Measurements from ENCODE around the gene MBNL2. TPM values are rescaled to one million over a fixed set of nuclear protein-coding genes. Genes with fewer than 3 reads are reported as not detected.

MBNL2 gene
- total and polyA plus RNA-seq, 4 experiments from 2014 or later = 20.1 to 36.2 (median 28.3) TPM

GRCh38 chr13:97224544-97225300 lies 2.6 kb downstream of the MBNL2 start:
- peak overlapping the region; percentile 91 to 96 (median 94) for H3K4me3 Mint-ChIP-seq
- H3K4me1 ChIP-seq (ENCODE audit: insufficient read depth, low read length) = peaks cover 52% of the 10 kb centered on the region
- peak overlapping the region; percentile 90 for H3K27ac ChIP-seq (ENCODE audit: low read depth, low read length)
- H3K9me3 ChIP-seq (ENCODE audit: control insufficient read depth in 1 of 2, low read length in 2 of 2) = no peaks in the 10 kb centered on the region
- H3K4me1 Mint-ChIP-seq = peaks cover 35 to 67% (median 47%) of the 10 kb centered on the region in 4 donors
- DNase-seq = peak; percentile 64 to 78 (median 74)
- ChIA-PET CTCF (ENCODE audit: partially characterized antibody) (interaction anchor here (0.5 to 7.8 kb wide), 9 partner anchors 8 to 1752 kb away, joined by 3 to 72 read pairs (median 4); no protein-coding TSS in a partner anchor), POLR2A (ENCODE audit: partially characterized antibody) (interaction anchor here (0.6 to 7.0 kb wide), 8 partner anchors 9 to 1256 kb away, joined by 3 to 85 read pairs (median 6); partner anchors contain the start of gene RAP2A)
- H3K27ac Mint-ChIP-seq = peak overlapping the region; percentile 96 to 99 (median 98)
- no peaks in the 10 kb centered on the region for H3K27me3 Mint-ChIP-seq
- H3K36me3 Mint-ChIP-seq = peaks cover 5 to 21% of the 10 kb centered on the region in 2 donors
- peak overlapping the region; percentile 49 to 76 for H3K4me3 ChIP-seq (ENCODE audit: low read length in 2 of 2)
- no peaks in the 10 kb centered on the region for H3K27me3 ChIP-seq (ENCODE audit: insufficient read depth, low read length)
- H3K36me3 ChIP-seq (ENCODE audit: insufficient read depth, low read length) = no peaks in the 10 kb centered on the region
- H3K9me3 Mint-ChIP-seq = no peaks in the 10 kb centered on the region
- intact Hi-C loops (cut with micrococcal nuclease) = loop anchor here (2.0 to 5.0 kb wide), 4 partner anchors 14 to 753 kb away; no protein-coding TSS in a partner anchor

- Mint-ChIP-seq H3K4me1 (peaks cover 39 to 74% (median 53%) of the 10 kb centered on the region in 4 donors), H3K4me3 (peak overlapping the region; percentile 91 to 96 (median 94)), H3K27ac (peak overlapping the region; percentile 96 to 99 (median 98)), H3K36me3 (peaks cover 5 to 23% of the 10 kb centered on the region in 2 donors), H3K9me3 (no peaks in the 10 kb centered on the region), H3K27me3 (no peaks in the 10 kb centered on the region)
- Histone ChIP-seq H3K4me1 (ENCODE audit: insufficient read depth, low read length) (peaks cover 52% of the 10 kb centered on the region), H3K36me3 (ENCODE audit: insufficient read depth, low read length) (no peaks in the 10 kb centered on the region), H3K4me3 (ENCODE audit: low read length in 2 of 2) (peak overlapping the region in 1 of 2 donors; percentile 76), H3K27ac (ENCODE audit: low read depth, low read length) (peak overlapping the region; percentile 90), H3K27me3 (ENCODE audit: insufficient read depth, low read length) (no peaks in the 10 kb centered on the region), H3K9me3 (ENCODE audit: control insufficient read depth in 1 of 2, low read length in 2 of 2) (no peaks in the 10 kb centered on the region)
- CTCF ChIA-PET (ENCODE audit: partially characterized antibody) = interaction anchor here (0.5 to 7.8 kb wide), 6 partner anchors 11 to 1753 kb away, joined by 3 to 72 read pairs (median 3); no protein-coding TSS in a partner anchor
- POLR2A ChIA-PET (ENCODE audit: partially characterized antibody) = interaction anchor here (0.6 to 7.0 kb wide), 8 partner anchors 8 to 1951 kb away, joined by 3 to 85 read pairs (median 6); partner anchors contain the start of gene RAP2A
- intact Hi-C loops (cut with micrococcal nuclease) = loop anchor here (2.0 to 5.0 kb wide), 3 partner anchors 15 to 117 kb away; no protein-coding TSS in a partner anchor
- peak in 2 of 5 donors; percentile 17 to 26 for DNase-seq
Measured at GRCh38 chr13:97225533-97225932, 3.4 kb downstream of the MBNL2 start.

- H3K4me1 Mint-ChIP-seq = peaks cover 41 to 79% (median 56%) of the 10 kb centered on the region in 4 donors
- no peak for DNase-seq
- Histone ChIP-seq H3K9me3 (ENCODE audit: control insufficient read depth in 1 of 2, low read length in 2 of 2) (no peaks in the 10 kb centered on the region), H3K27me3 (ENCODE audit: insufficient read depth, low read length) (no peaks in the 10 kb centered on the region), H3K4me3 (ENCODE audit: low read length in 2 of 2) (peak overlapping the region in 1 of 2 donors; percentile 76), H3K4me1 (ENCODE audit: insufficient read depth, low read length) (peaks cover 52% of the 10 kb centered on the region), H3K27ac (ENCODE audit: low read depth, low read length) (peak overlapping the region; percentile 90), H3K36me3 (ENCODE audit: insufficient read depth, low read length) (no peaks in the 10 kb centered on the region)
- no peaks in the 10 kb centered on the region for H3K9me3 Mint-ChIP-seq
- intact Hi-C loops (cut with micrococcal nuclease) = loop anchor here (5.0 kb wide), 1 partner anchor 116 kb away; no protein-coding TSS in a partner anchor
- peak overlapping the region; percentile 91 to 96 (median 94) for H3K4me3 Mint-ChIP-seq
- ChIA-PET POLR2A (ENCODE audit: partially characterized antibody) (interaction anchor here (0.6 to 7.0 kb wide), 6 partner anchors 15 to 1950 kb away, joined by 3 to 85 read pairs (median 4); partner anchors contain the start of gene RAP2A), CTCF (ENCODE audit: partially characterized antibody) (interaction anchor here (0.5 to 7.8 kb wide), 8 partner anchors 8 to 122 kb away, joined by 3 to 72 read pairs (median 3); no protein-coding TSS in a partner anchor)
- peak overlapping the region; percentile 96 to 99 (median 98) for H3K27ac Mint-ChIP-seq
- H3K36me3 Mint-ChIP-seq = peaks cover 5 to 25% of the 10 kb centered on the region in 2 donors
- no peaks in the 10 kb centered on the region for H3K27me3 Mint-ChIP-seq
Measured at GRCh38 chr13:97226013-97226412, 3.9 kb downstream of the MBNL2 start.

GRCh38 chr13:97226788-97227627 lies 4.9 kb downstream of the MBNL2 start:
- H3K4me3 ChIP-seq (ENCODE audit: low read length in 2 of 2) = peak overlapping the region; percentile 17 to 30
- H3K27ac Mint-ChIP-seq = peak overlapping the region; percentile 96 to 99 (median 98)

GRCh38 chr13:97228850-97229521 lies 6.9 kb downstream of the MBNL2 start:
- POLR2A ChIA-PET (ENCODE audit: partially characterized antibody) = interaction anchor here (1.4 kb wide), 1 partner anchor 16 kb away, joined by 3 read pairs; no protein-coding TSS in a partner anchor
- CTCF ChIA-PET (ENCODE audit: partially characterized antibody) = interaction anchor here (1.0 to 7.8 kb wide), 3 partner anchors 9 to 202 kb away, joined by 3 to 72 read pairs (median 3); no protein-coding TSS in a partner anchor
- no peaks in the 10 kb centered on the region for H3K36me3 ChIP-seq (ENCODE audit: insufficient read depth, low read length)
- no peak for DNase-seq
- peaks cover 12 to 20% of the 10 kb centered on the region in 2 donors for H3K36me3 Mint-ChIP-seq
- H3K4me1 Mint-ChIP-seq = peaks cover 49 to 84% (median 67%) of the 10 kb centered on the region in 4 donors
- H3K27ac ChIP-seq (ENCODE audit: low read depth, low read length) = no peak overlapping the region
- H3K27ac Mint-ChIP-seq = peak overlapping the region in 2 of 7 donors; percentile 16 to 29
- H3K4me3 ChIP-seq (ENCODE audit: low read length in 2 of 2) = no peak overlapping the region
- intact Hi-C loops (cut with micrococcal nuclease) = loop anchor here (5.0 kb wide), 1 partner anchor 113 kb away; no protein-coding TSS in a partner anchor
- H3K4me3 Mint-ChIP-seq = peak overlapping the region in 1 of 8 donors; percentile 17
- no peaks in the 10 kb centered on the region for H3K9me3 ChIP-seq (ENCODE audit: control insufficient read depth in 1 of 2, low read length in 2 of 2)
- H3K9me3 Mint-ChIP-seq = no peaks in the 10 kb centered on the region
- peaks cover 42% of the 10 kb centered on the region for H3K4me1 ChIP-seq (ENCODE audit: insufficient read depth, low read length)
- no peaks in the 10 kb centered on the region for H3K27me3 Mint-ChIP-seq
- H3K27me3 ChIP-seq (ENCODE audit: insufficient read depth, low read length) = no peaks in the 10 kb centered on the region

More at GRCh38 chr13:97226788-97227627, 4.9 kb downstream of the MBNL2 start:
- Histone ChIP-seq H3K27ac (ENCODE audit: low read depth, low read length) (peak overlapping the region; percentile 90), H3K27me3 (ENCODE audit: insufficient read depth, low read length) (no peaks in the 10 kb centered on the region), H3K36me3 (ENCODE audit: insufficient read depth, low read length) (no peaks in the 10 kb centered on the region), H3K9me3 (ENCODE audit: control insufficient read depth in 1 of 2, low read length in 2 of 2) (no peaks in the 10 kb centered on the region), H3K4me1 (ENCODE audit: insufficient read depth, low read length) (peaks cover 46% of the 10 kb centered on the region)
- intact Hi-C loops (cut with micrococcal nuclease) = loop anchor here (5.0 kb wide), 1 partner anchor 115 kb away; no protein-coding TSS in a partner anchor
- H3K4me3 Mint-ChIP-seq = peak overlapping the region; percentile 88 to 96 (median 94)
- no peaks in the 10 kb centered on the region for H3K9me3 Mint-ChIP-seq
- no peaks in the 10 kb centered on the region for H3K27me3 Mint-ChIP-seq
- CTCF ChIA-PET (ENCODE audit: partially characterized antibody) = interaction anchor here (0.5 to 7.8 kb wide), 12 partner anchors 9 to 1566 kb away, joined by 3 to 72 read pairs (median 3); no protein-coding TSS in a partner anchor
- DNase-seq = peak; percentile 48 to 82 (median 51)
- peaks cover 39 to 80% (median 59%) of the 10 kb centered on the region in 4 donors for H3K4me1 Mint-ChIP-seq
- H3K36me3 Mint-ChIP-seq = peaks cover 6 to 25% of the 10 kb centered on the region in 2 donors
- POLR2A ChIA-PET (ENCODE audit: partially characterized antibody) = interaction anchor here (0.6 to 7.0 kb wide), 9 partner anchors 9 to 212 kb away, joined by 3 to 85 read pairs (median 6); partner anchors contain the start of gene RAP2A

- ChIA-PET POLR2A (ENCODE audit: partially characterized antibody) (interaction anchor here (1.4 kb wide), 1 partner anchor 15 kb away, joined by 3 read pairs; no protein-coding TSS in a partner anchor), CTCF (ENCODE audit: partially characterized antibody) (interaction anchor here (1.2 kb wide), 1 partner anchor 120 kb away, joined by 5 read pairs; no protein-coding TSS in a partner anchor)
- Histone ChIP-seq H3K36me3 (ENCODE audit: insufficient read depth, low read length) (peaks cover 2% of the 10 kb centered on the region), H3K4me3 (ENCODE audit: low read length in 2 of 2) (no peak overlapping the region), H3K4me1 (ENCODE audit: insufficient read depth, low read length) (peaks cover 35% of the 10 kb centered on the region), H3K27me3 (ENCODE audit: insufficient read depth, low read length) (no peaks in the 10 kb centered on the region), H3K9me3 (ENCODE audit: control insufficient read depth in 1 of 2, low read length in 2 of 2) (no peaks in the 10 kb centered on the region), H3K27ac (ENCODE audit: low read depth, low read length) (no peak overlapping the region)
- Mint-ChIP-seq H3K27ac (no peak overlapping the region), H3K36me3 (peaks cover 19 to 23% of the 10 kb centered on the region in 2 donors), H3K9me3 (no peaks in the 10 kb centered on the region), H3K4me1 (peaks cover 52 to 84% (median 68%) of the 10 kb centered on the region in 4 donors), H3K4me3 (peak overlapping the region in 1 of 8 donors; percentile 11), H3K27me3 (no peaks in the 10 kb centered on the region)
- no peak for DNase-seq
- intact Hi-C loops (cut with micrococcal nuclease) = loop anchor here (5.0 kb wide), 1 partner anchor 113 kb away; no protein-coding TSS in a partner anchor
Measured at GRCh38 chr13:97229699-97230098, 7.6 kb downstream of the MBNL2 start.

Data from CD4-positive, alpha-beta memory T cell (primary cell).